Measurements from ENCODE around the gene ULBP1. TPM values are rescaled to one million over a fixed set of nuclear protein-coding genes. Genes with fewer than 3 reads are reported as not detected.
A peak's percentile ranks its signal among the peaks of the same experiment; 100 is the strongest.
"Not testable (repeated sequence)": the region's sequence is repeated elsewhere in the genome, so short reads cannot be mapped to it uniquely, and the experiment has no call there.

Gene ULBP1
- polyA plus RNA-seq, 2 donors: 0.04 to 0.31 TPM

GRCh38 chr6:149991472-149991795, 27.7 kb downstream of the ULBP1 start:
- H3K36me3 ChIP-seq (ENCODE audit: control insufficient read depth in 2 of 2, insufficient read depth in 2 of 2, low read length in 1 of 2); H3K27ac ChIP-seq (ENCODE audit: low read depth in 2 of 2, low read length in 1 of 2); H3K4me1 ChIP-seq (ENCODE audit: control insufficient read depth in 2 of 2, insufficient read depth in 2 of 2, low read length in 1 of 2); H3K4me3 ChIP-seq (ENCODE audit: low read depth in 1 of 2, low read length in 2 of 2): not testable (repeated sequence)
- 1 to 16% methylated on average over 7 of the region's 7 CpGs for WGBS, 2 donors
- Histone ChIP-seq H3K9me3 (ENCODE audit: control insufficient read depth in 2 of 2, insufficient read depth in 1 of 2, low read depth in 1 of 2, low read length in 1 of 2) (peaks cover 5 to 10% of the 10 kb centered on the region in 2 donors), H3K27me3 (ENCODE audit: control insufficient read depth in 1 of 2, insufficient read depth in 2 of 2, low read length in 2 of 2) (peaks cover 6 to 36% of the 10 kb centered on the region in 2 donors)

DNA sequence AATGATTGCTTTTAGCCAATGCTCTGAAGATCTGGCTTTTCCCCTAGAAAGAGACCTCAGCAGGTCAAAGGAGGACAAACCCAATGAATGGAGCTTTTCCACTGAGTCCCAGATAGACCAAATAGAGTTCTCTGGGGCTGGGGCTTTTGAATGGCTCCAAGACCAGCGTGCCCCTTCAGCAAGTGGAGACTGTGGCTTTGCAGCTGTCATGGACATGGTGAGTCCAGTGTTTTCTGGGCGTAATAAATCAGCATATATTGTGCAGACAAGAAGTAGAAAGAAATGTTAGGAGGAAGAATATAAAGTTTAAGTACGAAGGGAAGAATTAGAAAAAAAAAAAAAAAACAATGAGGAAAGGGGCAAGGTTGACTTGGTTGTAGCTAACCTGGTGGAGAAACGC, 28.1 kb downstream of the ULBP1 start:
- 59 to 66% methylated on average over 4 of the region's 4 CpGs for WGBS, 2 donors
- Histone ChIP-seq H3K9me3 (ENCODE audit: control insufficient read depth in 2 of 2, insufficient read depth in 1 of 2, low read depth in 1 of 2, low read length in 1 of 2) (peaks cover 5 to 10% of the 10 kb centered on the region in 2 donors), H3K27me3 (ENCODE audit: control insufficient read depth in 1 of 2, insufficient read depth in 2 of 2, low read length in 2 of 2) (peaks cover 6 to 33% of the 10 kb centered on the region in 2 donors), H3K36me3 (ENCODE audit: control insufficient read depth in 2 of 2, insufficient read depth in 2 of 2, low read length in 1 of 2) (no peaks in the 10 kb centered on the region), H3K27ac (ENCODE audit: low read depth in 2 of 2, low read length in 1 of 2) (no peak overlapping the region), H3K4me1 (ENCODE audit: control insufficient read depth in 2 of 2, insufficient read depth in 2 of 2, low read length in 1 of 2) (peaks cover 4% of the 10 kb centered on the region in 2 donors), H3K4me3 (ENCODE audit: low read depth in 1 of 2, low read length in 2 of 2) (no peak overlapping the region)

DNA sequence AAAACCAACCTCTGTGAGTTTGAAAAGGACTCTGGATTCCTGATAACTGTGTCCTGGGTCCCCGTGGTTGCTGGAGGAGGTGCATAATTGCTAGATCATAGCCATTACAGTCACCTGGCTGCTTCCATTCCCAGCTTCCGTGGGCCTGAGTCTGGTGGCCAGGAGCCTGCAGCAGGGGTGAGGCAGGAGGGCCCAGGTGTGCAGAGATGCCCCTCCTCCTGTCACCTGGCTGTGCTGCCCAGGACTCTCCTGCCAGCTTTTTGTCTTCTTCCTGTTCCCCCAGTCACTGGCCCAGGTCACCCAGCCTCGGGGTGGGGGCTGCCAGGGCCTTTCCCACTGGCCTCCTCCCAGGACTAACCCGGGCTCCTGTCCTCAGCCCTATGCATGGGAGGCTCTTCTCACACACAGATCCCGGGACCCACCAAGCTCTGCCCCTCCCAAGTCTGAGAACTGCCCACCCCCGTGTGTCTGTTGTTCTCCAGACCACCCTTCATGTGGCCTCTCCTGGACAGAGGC, 31.6 kb downstream of the ULBP1 start:
- H3K27me3 ChIP-seq (ENCODE audit: control insufficient read depth in 1 of 2, insufficient read depth in 2 of 2, low read length in 2 of 2): peaks cover 2 to 14% of the 10 kb centered on the region in 2 donors
- WGBS, 2 donors: 69 to 70% methylated on average over 6 of the region's 6 CpGs

GRCh38 chr6:149995971-149996370, 32.2 kb downstream of the ULBP1 start:
- no peak overlapping the region for H3K27ac ChIP-seq (ENCODE audit: low read depth in 2 of 2, low read length in 1 of 2)
- H3K27me3 ChIP-seq (ENCODE audit: control insufficient read depth in 1 of 2, insufficient read depth in 2 of 2, low read length in 2 of 2): peaks cover 2 to 9% of the 10 kb centered on the region in 2 donors
- 89 to 95% methylated on average over 7 of the region's 7 CpGs for WGBS, 2 donors

More for the DNA sequence above, 31.6 kb downstream of the ULBP1 start:
- Histone ChIP-seq H3K4me1 (ENCODE audit: control insufficient read depth in 2 of 2, insufficient read depth in 2 of 2, low read length in 1 of 2) (peaks cover 4% of the 10 kb centered on the region in 2 donors), H3K27ac (ENCODE audit: low read depth in 2 of 2, low read length in 1 of 2) (no peak overlapping the region), H3K4me3 (ENCODE audit: low read depth in 1 of 2, low read length in 2 of 2) (no peak overlapping the region), H3K36me3 (ENCODE audit: control insufficient read depth in 2 of 2, insufficient read depth in 2 of 2, low read length in 1 of 2) (no peaks in the 10 kb centered on the region), H3K9me3 (ENCODE audit: control insufficient read depth in 2 of 2, insufficient read depth in 1 of 2, low read depth in 1 of 2, low read length in 1 of 2) (no peaks in the 10 kb centered on the region)

DNA sequence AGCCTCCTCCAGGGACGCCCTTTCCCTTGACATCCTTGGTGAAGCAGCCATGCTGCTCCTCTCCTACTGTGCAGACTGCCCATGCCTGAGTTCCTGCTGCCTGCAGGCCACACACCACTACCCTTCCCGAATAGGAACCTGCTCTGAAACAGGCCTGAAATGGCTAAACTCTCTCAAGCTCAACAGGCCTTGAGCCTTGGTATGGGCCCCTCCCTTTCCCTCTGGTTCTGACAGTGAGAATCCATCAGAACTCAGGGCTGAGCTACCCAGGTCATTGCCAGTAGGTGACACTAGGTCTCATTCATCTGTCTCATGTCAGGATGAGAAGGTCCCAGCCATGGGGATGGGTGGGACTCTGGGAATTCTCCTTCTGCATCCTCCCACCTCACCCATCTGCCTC, 35.9 kb downstream of the ULBP1 start:
- 88 to 91% methylated on average over 2 of the region's 2 CpGs for WGBS, 2 donors
- Histone ChIP-seq H3K27me3 (ENCODE audit: control insufficient read depth in 1 of 2, insufficient read depth in 2 of 2, low read length in 2 of 2) (peaks cover 2 to 5% of the 10 kb centered on the region in 2 donors), H3K27ac (ENCODE audit: low read depth in 2 of 2, low read length in 1 of 2) (no peak overlapping the region), H3K4me1 (ENCODE audit: control insufficient read depth in 2 of 2, insufficient read depth in 2 of 2, low read length in 1 of 2) (peaks cover 0 to 3% of the 10 kb centered on the region in 2 donors), H3K36me3 (ENCODE audit: control insufficient read depth in 2 of 2, insufficient read depth in 2 of 2, low read length in 1 of 2) (no peaks in the 10 kb centered on the region), H3K9me3 (ENCODE audit: control insufficient read depth in 2 of 2, insufficient read depth in 1 of 2, low read depth in 1 of 2, low read length in 1 of 2) (no peaks in the 10 kb centered on the region), H3K4me3 (ENCODE audit: low read depth in 1 of 2, low read length in 2 of 2) (no peak overlapping the region)

More at GRCh38 chr6:149995971-149996370, 32.2 kb downstream of the ULBP1 start:
- H3K4me3 ChIP-seq (ENCODE audit: low read depth in 1 of 2, low read length in 2 of 2): no peak overlapping the region
- no peaks in the 10 kb centered on the region for H3K36me3 ChIP-seq (ENCODE audit: control insufficient read depth in 2 of 2, insufficient read depth in 2 of 2, low read length in 1 of 2)
- peaks cover under 1% of the 10 kb centered on the region in 2 donors for H3K4me1 ChIP-seq (ENCODE audit: control insufficient read depth in 2 of 2, insufficient read depth in 2 of 2, low read length in 1 of 2)
- H3K9me3 ChIP-seq (ENCODE audit: control insufficient read depth in 2 of 2, insufficient read depth in 1 of 2, low read depth in 1 of 2, low read length in 1 of 2): no peaks in the 10 kb centered on the region

DNA sequence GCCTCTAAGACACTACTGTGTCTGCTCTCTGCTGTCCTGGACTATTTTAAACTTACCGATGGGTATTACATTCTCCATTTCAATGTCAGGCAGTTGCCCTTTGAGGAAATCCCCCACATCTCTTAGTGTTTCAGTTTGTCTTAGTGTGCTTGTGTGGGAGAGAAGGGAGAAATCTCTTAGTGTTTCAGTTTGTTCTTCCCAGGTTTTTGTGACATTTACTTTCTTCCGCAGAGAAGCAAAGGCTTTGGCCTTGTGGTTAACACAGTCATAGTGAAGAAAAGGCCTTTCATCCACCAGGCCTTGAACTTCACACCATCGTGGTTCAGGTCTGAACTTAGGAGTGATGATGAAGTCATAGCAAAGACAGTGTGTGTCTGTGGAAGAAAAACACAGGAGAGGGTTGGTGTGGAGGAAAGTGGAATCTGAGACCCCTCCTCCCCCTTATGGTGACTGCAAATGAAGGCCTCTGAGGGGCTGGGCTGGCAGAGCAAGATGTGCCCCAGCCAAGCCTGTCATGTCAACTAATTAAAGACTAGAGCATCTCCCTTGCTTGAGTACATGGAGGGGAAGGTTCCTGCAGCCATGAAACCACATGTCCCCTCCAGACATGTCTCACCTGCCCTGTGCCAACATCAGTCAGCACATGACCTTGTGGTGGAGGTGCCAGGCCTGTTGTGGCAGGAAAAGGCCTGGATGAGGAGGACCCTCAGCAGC, 37.7 kb downstream of the ULBP1 start:
- Histone ChIP-seq H3K9me3 (ENCODE audit: control insufficient read depth in 2 of 2, insufficient read depth in 1 of 2, low read depth in 1 of 2, low read length in 1 of 2) (no peaks in the 10 kb centered on the region), H3K36me3 (ENCODE audit: control insufficient read depth in 2 of 2, insufficient read depth in 2 of 2, low read length in 1 of 2) (no peaks in the 10 kb centered on the region), H3K4me3 (ENCODE audit: low read depth in 1 of 2, low read length in 2 of 2) (no peak overlapping the region), H3K4me1 (ENCODE audit: control insufficient read depth in 2 of 2, insufficient read depth in 2 of 2, low read length in 1 of 2) (peaks cover 0 to 4% of the 10 kb centered on the region in 2 donors), H3K27ac (ENCODE audit: low read depth in 2 of 2, low read length in 1 of 2) (no peak overlapping the region), H3K27me3 (ENCODE audit: control insufficient read depth in 1 of 2, insufficient read depth in 2 of 2, low read length in 2 of 2) (no peaks in the 10 kb centered on the region)
- WGBS, 2 donors: 70 to 81% methylated on average over 3 of the region's 3 CpGs

DNA sequence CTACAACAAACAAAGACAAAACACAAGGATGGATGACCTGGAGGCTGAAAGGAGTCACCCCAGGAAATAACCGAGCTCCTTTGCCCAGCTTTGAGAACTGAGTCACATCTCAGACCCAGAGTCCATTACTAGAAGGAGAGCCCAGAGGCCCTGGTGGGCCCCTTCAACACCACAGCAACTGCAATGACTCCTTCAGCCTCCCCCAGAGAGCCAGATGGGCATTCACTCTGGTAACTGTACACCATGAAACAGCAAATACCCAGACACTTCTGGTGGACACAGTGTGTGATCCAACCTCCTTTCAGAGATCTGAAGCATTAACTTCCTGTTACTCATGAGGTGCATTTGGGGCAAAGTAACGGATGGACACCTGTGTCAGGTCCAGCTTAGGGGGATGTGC, 39.0 kb downstream of the ULBP1 start:
- no peaks in the 10 kb centered on the region for H3K27me3 ChIP-seq (ENCODE audit: control insufficient read depth in 1 of 2, insufficient read depth in 2 of 2, low read length in 2 of 2)
- H3K4me3 ChIP-seq (ENCODE audit: low read depth in 1 of 2, low read length in 2 of 2): no peak overlapping the region
- no peaks in the 10 kb centered on the region for H3K9me3 ChIP-seq (ENCODE audit: control insufficient read depth in 2 of 2, insufficient read depth in 1 of 2, low read depth in 1 of 2, low read length in 1 of 2)
- H3K4me1 ChIP-seq (ENCODE audit: control insufficient read depth in 2 of 2, insufficient read depth in 2 of 2, low read length in 1 of 2): peaks cover 0 to 4% of the 10 kb centered on the region in 2 donors
- no peak overlapping the region for H3K27ac ChIP-seq (ENCODE audit: low read depth in 2 of 2, low read length in 1 of 2)
- 87 to 95% methylated on average over 2 of the region's 2 CpGs for WGBS, 2 donors
- H3K36me3 ChIP-seq (ENCODE audit: control insufficient read depth in 2 of 2, insufficient read depth in 2 of 2, low read length in 1 of 2): no peaks in the 10 kb centered on the region

- 84 to 95% methylated on average over 3 of the region's 3 CpGs for WGBS, 2 donors
- not testable (repeated sequence) for H3K36me3 ChIP-seq (ENCODE audit: control insufficient read depth in 2 of 2, insufficient read depth in 2 of 2, low read length in 1 of 2); H3K27me3 ChIP-seq (ENCODE audit: control insufficient read depth in 1 of 2, insufficient read depth in 2 of 2, low read length in 2 of 2); H3K9me3 ChIP-seq (ENCODE audit: control insufficient read depth in 2 of 2, insufficient read depth in 1 of 2, low read depth in 1 of 2, low read length in 1 of 2); H3K4me1 ChIP-seq (ENCODE audit: control insufficient read depth in 2 of 2, insufficient read depth in 2 of 2, low read length in 1 of 2); H3K4me3 ChIP-seq (ENCODE audit: low read depth in 1 of 2, low read length in 2 of 2); H3K27ac ChIP-seq (ENCODE audit: low read depth in 2 of 2, low read length in 1 of 2)
Observed at GRCh38 chr6:150003599-150003998, 39.9 kb downstream of the ULBP1 start.

DNA sequence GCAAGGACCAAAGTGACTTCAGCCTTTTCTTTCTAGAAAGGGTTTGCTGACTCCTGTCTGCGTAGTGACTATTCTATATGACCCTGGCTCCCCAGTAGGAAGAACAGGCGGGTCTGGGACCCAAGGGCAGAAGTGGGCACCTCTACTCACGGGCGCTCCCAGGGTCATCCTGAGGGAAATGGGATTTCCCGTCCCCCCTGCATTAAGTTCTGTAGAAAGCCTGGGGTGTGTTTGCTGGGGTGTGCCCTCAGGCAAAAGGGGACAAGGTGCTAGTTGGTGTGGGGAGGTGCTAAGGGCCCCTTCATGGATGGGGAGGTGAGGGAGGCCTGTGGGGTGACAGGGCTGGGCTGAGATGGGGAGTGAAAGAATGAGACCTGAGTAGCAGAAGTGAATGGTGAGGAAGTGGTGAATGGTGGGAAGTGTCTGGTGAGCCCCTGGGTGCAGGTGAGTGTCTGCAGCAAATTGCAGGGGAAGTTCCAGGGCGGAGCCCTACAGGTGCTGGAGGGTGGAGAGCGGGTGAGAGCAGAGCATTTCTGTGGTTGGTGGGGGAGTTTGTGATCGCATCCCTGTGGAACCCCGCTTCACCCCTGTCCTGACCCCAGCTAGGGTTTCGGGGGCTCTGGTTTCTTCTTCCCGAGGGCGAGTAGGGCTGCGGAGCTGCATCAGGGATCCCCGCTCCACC, 40.5 kb downstream of the ULBP1 start:
- whole genome bisulfite sequencing, 2 donors: 32 to 44% methylated on average over 12 to 14 of the region's 14 CpGs
- peaks cover 0 to 6% of the 10 kb centered on the region in 2 donors for H3K4me1 ChIP-seq (ENCODE audit: control insufficient read depth in 2 of 2, insufficient read depth in 2 of 2, low read length in 1 of 2)
- peak overlapping the region; percentile 57 to 62 for H3K4me3 ChIP-seq (ENCODE audit: low read depth in 1 of 2, low read length in 2 of 2)
- H3K36me3 ChIP-seq (ENCODE audit: control insufficient read depth in 2 of 2, insufficient read depth in 2 of 2, low read length in 1 of 2): no peaks in the 10 kb centered on the region
- no peaks in the 10 kb centered on the region for H3K9me3 ChIP-seq (ENCODE audit: control insufficient read depth in 2 of 2, insufficient read depth in 1 of 2, low read depth in 1 of 2, low read length in 1 of 2)
- H3K27ac ChIP-seq (ENCODE audit: low read depth in 2 of 2, low read length in 1 of 2): no peak overlapping the region
- H3K27me3 ChIP-seq (ENCODE audit: control insufficient read depth in 1 of 2, insufficient read depth in 2 of 2, low read length in 2 of 2): no peaks in the 10 kb centered on the region

Measured in esophagus (tissue), 2 donors.